Fibroblast of lung (primary cell): ENCODE measurements around the gene CAPG.

ENCODE experiments used
- EZH2 ChIP-seq: IDR thresholded peaks from 2 replicates; pipeline ENCODE4 v1.5.1; 2012; ENCODE audit warnings: low read length, control low read depth, mild to moderate bottlenecking; ENCODE audit errors: missing control alignments
- TF ChIP-seq, protein P1 (sequence below), 2 donors: IDR thresholded peaks in 1 of 2; conservative IDR thresholded peaks in 1 of 2; 1 replicate in 1 of 2; 2 replicates in 1 of 2; pipeline ENCODE4 v1.5.1; 2011 to 2012; ENCODE audit warnings: low read length in 2 of 2, control low read depth in 1 of 2, inconsistent platforms in 1 of 2, low read depth in 1 of 2, mild to moderate bottlenecking in 1 of 2

DNA sequence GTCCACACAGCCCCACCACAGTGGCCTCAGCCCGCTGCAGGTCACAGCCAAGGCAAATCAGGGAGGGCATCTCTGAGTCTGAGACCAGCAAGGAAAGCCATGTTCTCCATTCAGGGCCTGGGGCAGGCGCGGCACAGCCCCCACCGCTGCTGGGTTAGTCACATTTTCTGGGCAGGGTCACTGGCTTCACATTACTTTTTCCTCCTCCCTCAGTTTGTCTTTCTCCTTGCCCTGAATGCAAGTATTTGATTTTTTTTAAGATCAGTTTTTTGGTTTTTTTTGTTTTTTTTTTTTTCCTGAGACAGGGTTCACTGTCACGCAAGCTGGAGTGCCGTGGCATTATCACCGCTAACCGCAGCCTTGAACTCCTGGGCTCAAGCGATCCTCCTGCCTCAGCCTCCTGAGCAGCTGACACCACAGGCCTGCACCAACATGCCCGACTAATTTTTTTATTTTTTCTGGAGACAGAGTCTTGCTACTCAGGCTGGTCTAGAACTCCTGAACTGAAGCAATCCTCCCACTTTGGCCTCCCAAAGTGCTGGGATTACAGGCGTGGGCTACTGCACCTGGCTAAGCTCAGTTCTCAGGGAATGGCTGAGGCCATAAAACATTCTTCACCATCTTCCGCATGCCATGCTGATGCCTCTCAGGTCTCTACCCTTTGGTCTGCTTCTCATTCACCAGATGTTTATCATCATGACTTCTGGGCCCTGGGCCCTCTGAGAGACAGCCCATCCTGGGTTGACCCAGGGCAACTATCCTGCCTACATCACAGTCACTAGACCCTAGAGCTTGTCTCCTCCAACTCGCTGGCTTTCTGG, 628 bp upstream of the CAPG start:
- TF ChIP-seq, protein P1, sequence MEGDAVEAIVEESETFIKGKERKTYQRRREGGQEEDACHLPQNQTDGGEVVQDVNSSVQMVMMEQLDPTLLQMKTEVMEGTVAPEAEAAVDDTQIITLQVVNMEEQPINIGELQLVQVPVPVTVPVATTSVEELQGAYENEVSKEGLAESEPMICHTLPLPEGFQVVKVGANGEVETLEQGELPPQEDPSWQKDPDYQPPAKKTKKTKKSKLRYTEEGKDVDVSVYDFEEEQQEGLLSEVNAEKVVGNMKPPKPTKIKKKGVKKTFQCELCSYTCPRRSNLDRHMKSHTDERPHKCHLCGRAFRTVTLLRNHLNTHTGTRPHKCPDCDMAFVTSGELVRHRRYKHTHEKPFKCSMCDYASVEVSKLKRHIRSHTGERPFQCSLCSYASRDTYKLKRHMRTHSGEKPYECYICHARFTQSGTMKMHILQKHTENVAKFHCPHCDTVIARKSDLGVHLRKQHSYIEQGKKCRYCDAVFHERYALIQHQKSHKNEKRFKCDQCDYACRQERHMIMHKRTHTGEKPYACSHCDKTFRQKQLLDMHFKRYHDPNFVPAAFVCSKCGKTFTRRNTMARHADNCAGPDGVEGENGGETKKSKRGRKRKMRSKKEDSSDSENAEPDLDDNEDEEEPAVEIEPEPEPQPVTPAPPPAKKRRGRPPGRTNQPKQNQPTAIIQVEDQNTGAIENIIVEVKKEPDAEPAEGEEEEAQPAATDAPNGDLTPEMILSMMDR (conservative IDR thresholded peaks at IDR 0.05 in 1 of 2, IDR thresholded peaks at IDR 0.05 in 1 of 2; ENCODE audit: low read depth in 1 of 2, low read length in 2 of 2) = no peak
- no peak for TF ChIP-seq EZH2
